Endodermal cell (in vitro differentiated cells): ENCODE data around the gene ZBTB8B. TPM values are rescaled to one million over a fixed set of nuclear protein-coding genes. Genes with fewer than 3 reads are reported as not detected.
"Not testable (repeated sequence)": the region's sequence is repeated elsewhere in the genome, so short reads cannot be mapped to it uniquely, and the experiment has no call there.

Experiments
- DNase-seq: peaks from one replicate; pipeline ENCODE4 v3.0.0-alpha.2; 2017
- H3K27ac ChIP-seq: 2 replicates; pipeline ENCODE4 v1.5.1; 2013; ENCODE audit warnings: mild to moderate bottlenecking, low read depth, low read length, moderate library complexity
- H3K27me3 ChIP-seq: 2 replicates; pipeline ENCODE4 v1.6.1; 2013; ENCODE audit warnings: mild to moderate bottlenecking, low read length, moderate library complexity; ENCODE audit not compliant: insufficient read depth, control insufficient read depth, poor library complexity, severe bottlenecking
- H3K36me3 ChIP-seq: 2 replicates; pipeline ENCODE4 v1.7.0; 2013; ENCODE audit warnings: mild to moderate bottlenecking, low read length, moderate library complexity; ENCODE audit not compliant: control insufficient read depth, insufficient read depth
- H3K4me1 ChIP-seq: one replicate; pipeline ENCODE4 v1.7.0; 2013; ENCODE audit warnings: low read length; ENCODE audit not compliant: control insufficient read depth, insufficient read depth
- H3K4me3 ChIP-seq: 2 replicates; pipeline ENCODE4 v1.5.1; 2013; ENCODE audit warnings: mild to moderate bottlenecking, low read length, moderate library complexity
- H3K9ac ChIP-seq: 2 replicates; pipeline ENCODE4 v1.6.1; 2013; ENCODE audit warnings: mild to moderate bottlenecking, low read length, moderate library complexity; ENCODE audit not compliant: poor library complexity, severe bottlenecking; ENCODE audit errors: extremely low read depth
- H3K9me3 ChIP-seq: 2 replicates; pipeline ENCODE4 v1.6.1; 2013; ENCODE audit warnings: mild to moderate bottlenecking, low read length, moderate library complexity; ENCODE audit not compliant: control insufficient read depth
- H3K27ac Mint-ChIP-seq: 2 replicates; pipeline ENCODE4 v1.8.0; 2020; ENCODE audit warnings: mixed read lengths
- H3K27me3 Mint-ChIP-seq: 2 replicates; pipeline ENCODE4 v1.8.0; 2021; ENCODE audit warnings: mild to moderate bottlenecking, mixed read lengths; ENCODE audit not compliant: insufficient read depth
- H3K36me3 Mint-ChIP-seq: 2 replicates; pipeline ENCODE4 v1.8.0; 2020; ENCODE audit warnings: low read depth, mixed read lengths
- H3K4me1 Mint-ChIP-seq: 2 replicates; pipeline ENCODE4 v1.8.0; 2020; ENCODE audit warnings: mixed read lengths
- H3K4me3 Mint-ChIP-seq: 2 replicates; pipeline ENCODE4 v1.8.0; 2020; ENCODE audit warnings: mild to moderate bottlenecking, moderate library complexity, mixed read lengths
- H3K9me3 Mint-ChIP-seq: 2 replicates; pipeline ENCODE4 v1.8.0; 2020; ENCODE audit warnings: mild to moderate bottlenecking, mixed read lengths
- CTCF ChIP-seq: fragments of 200-600 bp; sonication (generic); conservative IDR thresholded peaks from 2 replicates; pipeline ENCODE4 v1.5.0; 2021; ENCODE audit warnings: antibody characterized with exemption, mild to moderate bottlenecking
- WGBS, 2 experiments: methylation state at CpG; one replicate each; pipeline versions ENCODE4 v1.1.5 to v1.1.7; 2013; ENCODE audit warnings: missing lambda C conversion rate in 2 of 2, mixed read lengths in 1 of 2; ENCODE audit not compliant: insufficient coverage in 1 of 2, insufficient read length in 1 of 2; 5-methylcytosine and 5-hydroxymethylcytosine counted together
- total RNA-seq, 2 donors: library from RNA; stranded (reverse); fragmentation: NEBNext Ultra II Directional in 1 of 2; extraction: Animal tissue kit (Norgen Biotek cat#: 25700) in 1 of 2; gene quantifications; 2 replicates in 1 of 2; 3 replicates in 1 of 2; pipeline ENCODE4 v1.2.1, GENCODE V29; 2021

The ZBTB8B gene
- total RNA-seq, 2 donors from 2014 or later, result 2.7 to 5.0 TPM

GRCh38 chr1:32427264-32427963, 37.5 kb upstream of the ZBTB8B start:
- Histone ChIP-seq H3K9ac (no peak overlapping the region), H3K4me3 (no peak overlapping the region)

GRCh38 chr1:32431736-32432400, 33.0 kb upstream of the ZBTB8B start:
- peak; percentile 13 for DNase-seq
- 90 to 93% methylated on average over 4 of the region's 4 CpGs for WGBS, 2 experiments
- Histone ChIP-seq H3K27ac (no peak overlapping the region), H3K4me1 (no peaks in the 10 kb centered on the region), H3K9ac (no peak overlapping the region), H3K4me3 (no peak overlapping the region), H3K27me3 (no peaks in the 10 kb centered on the region), H3K9me3 (peaks cover 3% of the 10 kb centered on the region), H3K36me3 (no peaks in the 10 kb centered on the region)
- Mint-ChIP-seq H3K27ac (no peak overlapping the region), H3K4me1 (peaks cover 3% of the 10 kb centered on the region), H3K9me3 (peaks cover 2% of the 10 kb centered on the region), H3K4me3 (no peak overlapping the region), H3K36me3 (peaks cover 3% of the 10 kb centered on the region), H3K27me3 (peaks cover 2% of the 10 kb centered on the region)
- TF ChIP-seq CTCF, result no peak

More at GRCh38 chr1:32427264-32427963, 37.5 kb upstream of the ZBTB8B start:
- Mint-ChIP-seq H3K4me1 (peaks cover 21% of the 10 kb centered on the region), H3K4me3 (no peak overlapping the region), H3K27ac (no peak overlapping the region), H3K9me3 (no peaks in the 10 kb centered on the region), H3K36me3 (peaks cover 32% of the 10 kb centered on the region), H3K27me3 (peaks cover 3% of the 10 kb centered on the region)
- 92 to 95% methylated on average over 9 to 16 of the region's 17 CpGs for WGBS, 2 experiments
- H3K27me3 ChIP-seq, result no peaks in the 10 kb centered on the region
- H3K4me1 ChIP-seq, result no peaks in the 10 kb centered on the region
- TF ChIP-seq CTCF, result no peak
- H3K36me3 ChIP-seq, result no peaks in the 10 kb centered on the region
- H3K27ac ChIP-seq, result no peak overlapping the region
- H3K9me3 ChIP-seq, result peaks cover 3% of the 10 kb centered on the region
- DNase-seq, result peak; percentile 34

GRCh38 chr1:32438136-32438535, 26.7 kb upstream of the ZBTB8B start:
- TF ChIP-seq CTCF, result no peak
- no peaks in the 10 kb centered on the region for H3K27me3 ChIP-seq
- no peaks in the 10 kb centered on the region for H3K4me1 ChIP-seq
- H3K36me3 ChIP-seq, result no peaks in the 10 kb centered on the region
- 52% methylated on average over 1 of the region's 1 CpG; no CpG with 5 or more reads in 1 of the 2 experiments for WGBS, 2 experiments
- H3K9ac ChIP-seq, result no peak overlapping the region
- H3K9me3 ChIP-seq, result peaks cover 37% of the 10 kb centered on the region
- H3K36me3 Mint-ChIP-seq, result peaks cover 22% of the 10 kb centered on the region
- DNase-seq, result peak; percentile 78
- H3K27ac Mint-ChIP-seq, result peak overlapping the region; percentile 88
- H3K27me3 Mint-ChIP-seq, result no peaks in the 10 kb centered on the region
- H3K4me1 Mint-ChIP-seq, result peaks cover 11% of the 10 kb centered on the region
- no peak overlapping the region for H3K4me3 Mint-ChIP-seq
- peak overlapping the region; percentile 66 for H3K4me3 ChIP-seq
- H3K27ac ChIP-seq, result no peak overlapping the region
- peaks cover 40% of the 10 kb centered on the region for H3K9me3 Mint-ChIP-seq

- H3K4me3 Mint-ChIP-seq, H3K9ac ChIP-seq, DNase-seq, H3K27ac ChIP-seq, H3K4me1 ChIP-seq, H3K27me3 ChIP-seq, H3K36me3 ChIP-seq, H3K27me3 Mint-ChIP-seq: not testable (repeated sequence)
- Mint-ChIP-seq H3K27ac (peak overlapping the region; percentile 88), H3K36me3 (peaks cover 22% of the 10 kb centered on the region), H3K4me1 (peaks cover 17% of the 10 kb centered on the region), H3K9me3 (peaks cover 40% of the 10 kb centered on the region)
- peaks cover 37% of the 10 kb centered on the region for H3K9me3 ChIP-seq
- peak overlapping the region; percentile 62 for H3K4me3 ChIP-seq
- 97 to 100% methylated on average over 1 to 4 of the region's 4 CpGs for WGBS, 2 experiments
Measured at GRCh38 chr1:32438777-32439176, 26.1 kb upstream of the ZBTB8B start.

GRCh38 chr1:32441467-32441866, 23.4 kb upstream of the ZBTB8B start:
- Mint-ChIP-seq H3K4me1 (peaks cover 37% of the 10 kb centered on the region), H3K9me3 (peaks cover 40% of the 10 kb centered on the region), H3K36me3 (peaks cover 22% of the 10 kb centered on the region)
- Histone ChIP-seq H3K4me3 (peak overlapping the region; percentile 49), H3K9me3 (peaks cover 37% of the 10 kb centered on the region)
- H3K27me3 Mint-ChIP-seq, H3K27ac ChIP-seq, H3K27me3 ChIP-seq, H3K9ac ChIP-seq, H3K27ac Mint-ChIP-seq, H3K4me3 Mint-ChIP-seq, H3K4me1 ChIP-seq, H3K36me3 ChIP-seq: not testable (repeated sequence)
- DNase-seq, result peak; percentile 5
- WGBS, 2 experiments, result 93 to 100% methylated on average over 5 to 10 of the region's 10 CpGs
